PC-3 (cell line): ENCODE results near the gene CACHD1. TPM values are rescaled to one million over a fixed set of nuclear protein-coding genes. Genes with fewer than 3 reads are reported as not detected.

Experiments
- ATAC-seq: fragments of 200-7000 bp; cut with Tn5 transposase; 2 replicates; pipeline ENCODE4 v1.9.1; 2020; ENCODE audit warnings: mild to moderate bottlenecking, moderate library complexity
- BruUV-seq: library from RNA; stranded (reverse); fragments of 400-500 nt; replicated peaks from 2 replicates; lab custom pipeline; 2021; lab: Mats Ljungman, UMichigan
- CTCF ChIA-PET: fragments of 300-600 bp; sonication (Branson Sonifier 250); formaldehyde crosslinking; loops from one replicate; lab custom pipeline; 2022; ENCODE audit warnings: antibody characterized with exemption; lab: Charles Lee
- POLR2A ChIA-PET: fragments of 300-600 bp; sonication (Branson Sonifier 250); formaldehyde crosslinking; loops from one replicate; lab custom pipeline; 2022; ENCODE audit warnings: antibody characterized with exemption; ENCODE audit not compliant: unreplicated experiment; lab: Charles Lee
- DNase-seq: peaks from one replicate; pipeline ENCODE4 v3.0.0-alpha.2; 2015
- H2AFZ ChIP-seq: fragments of 300-600 bp; sonication (generic); 2 replicates; pipeline ENCODE4 v1.6.0; 2016; ENCODE audit warnings: antibody characterized with exemption, low read length
- H3F3A ChIP-seq: fragments of 300-600 bp; sonication (generic); one replicate; pipeline ENCODE4 v1.6.0; 2017; ENCODE audit warnings: antibody characterized with exemption, low read length, control low read depth, mild to moderate bottlenecking; ENCODE audit not compliant: unreplicated experiment
- H3K27ac ChIP-seq: fragments of 300-600 bp; sonication (generic); 2 replicates; pipeline ENCODE4 v1.5.1; 2016; ENCODE audit warnings: mild to moderate bottlenecking, low read length
- H3K27me3 ChIP-seq: fragments of 300-600 bp; sonication (generic); 2 replicates; pipeline ENCODE4 v1.6.1; 2016; ENCODE audit warnings: low read length, mixed read lengths
- H3K36me3 ChIP-seq: fragments of 300-600 bp; sonication (generic); 2 replicates; pipeline ENCODE4 v1.6.1; 2016; ENCODE audit warnings: low read depth, mixed run types, low read length, mixed read lengths
- H3K4me1 ChIP-seq: fragments of 300-600 bp; sonication (generic); 2 replicates; pipeline ENCODE4 v1.5.1; 2016; ENCODE audit warnings: low read length; ENCODE audit not compliant: insufficient read depth
- H3K4me2 ChIP-seq: fragments of 300-600 bp; sonication (generic); 2 replicates; pipeline ENCODE4 v1.6.0; 2016; ENCODE audit warnings: low read length
- H3K4me3 ChIP-seq: fragments of 300-600 bp; sonication (generic); 2 replicates; pipeline ENCODE4 v1.5.1; 2016; ENCODE audit warnings: mild to moderate bottlenecking, low read length, mixed read lengths
- H3K79me2 ChIP-seq: fragments of 300-600 bp; sonication (generic); 2 replicates; pipeline ENCODE4 v1.6.1; 2017; ENCODE audit warnings: low read length, mixed read lengths
- H3K9ac ChIP-seq: fragments of 300-600 bp; sonication (generic); 2 replicates; pipeline ENCODE4 v1.6.0; 2016; ENCODE audit warnings: mild to moderate bottlenecking, low read length
- H3K9me2 ChIP-seq: fragments of 300-600 bp; sonication (generic); replicated peaks from 2 replicates; pipeline ENCODE4 v1.6.1; 2016; ENCODE audit warnings: mixed run types, low read length, mixed read lengths
- H3K9me3 ChIP-seq: fragments of 300-600 bp; sonication (generic); 2 replicates; pipeline ENCODE4 v1.6.1; 2016; ENCODE audit warnings: low read length, mixed read lengths
- H4K20me1 ChIP-seq: fragments of 300-600 bp; sonication (generic); 2 replicates; pipeline ENCODE4 v1.6.1; 2016; ENCODE audit warnings: low read length, mixed read lengths
- EZH2 ChIP-seq: fragments of 300-600 bp; sonication (generic); IDR thresholded peaks from one replicate; pipeline ENCODE4 v1.6.1; 2017; ENCODE audit warnings: antibody characterized with exemption, mild to moderate bottlenecking, low read length; ENCODE audit not compliant: unreplicated experiment
- EZH2phosphoT487 ChIP-seq: fragments of 300-600 bp; sonication (generic); IDR thresholded peaks from 2 replicates; pipeline ENCODE4 v1.6.1; 2018; ENCODE audit warnings: mild to moderate bottlenecking, antibody characterized with exemption, low read length, borderline replicate concordance
- intact Hi-C: fragments of 100-400 bp; cut with micrococcal nuclease; formaldehyde crosslinking; loops from 2 replicates; pipeline ENCODE4 v1.9.0; 2023
- total RNA-seq: library from RNA; depleted of rRNA; stranded (reverse); fragments of >200 nt; gene quantifications from 2 replicates; pipeline ENCODE4 v1.2.3, GENCODE V29; 2014
- TF ChIP-seq, protein P1 (sequence below): fragments of 300-600 bp; sonication (generic); conservative IDR thresholded peaks from 2 replicates; pipeline ENCODE4 v1.5.1; 2017; ENCODE audit warnings: antibody characterized with exemption, low read depth, mild to moderate bottlenecking, low read length

CACHD1 gene
- total RNA-seq, 1 experiment from 2014 or later, result 6.6 TPM

DNA sequence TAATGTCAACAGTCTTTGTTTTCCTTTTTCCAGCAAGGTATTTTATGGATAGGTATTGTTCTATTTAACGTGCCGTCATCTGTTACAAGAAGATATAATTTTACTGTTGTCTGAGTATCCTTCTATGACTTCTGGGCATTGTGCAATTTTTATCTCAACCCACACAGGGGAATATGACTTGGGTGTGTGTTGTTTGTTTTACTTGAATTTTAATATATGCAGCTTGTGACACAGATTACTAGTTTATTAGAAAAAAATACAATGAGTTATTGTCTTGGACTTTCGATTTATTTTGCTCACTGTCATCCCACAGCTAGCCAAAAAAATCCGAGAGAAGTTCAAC lies 111.9 kb downstream of the CACHD1 start:
- H3K9me3 ChIP-seq, result no peaks in the 10 kb centered on the region
- no peak overlapping the region for H3K4me3 ChIP-seq
- intact Hi-C loops, result loop anchor here (5.0 kb wide), 2 partner anchors 110 to 315 kb away; partner anchors contain the start of gene CACHD1
- no peak for DNase-seq
- no TSS peak for BruUV-seq
- no peaks in the 10 kb centered on the region for H3K9me2 ChIP-seq
- H3K4me1 ChIP-seq, result no peaks in the 10 kb centered on the region
- H3F3A ChIP-seq, result no peaks in the 10 kb centered on the region
- H3K36me3 ChIP-seq, result no peaks in the 10 kb centered on the region
- no peak overlapping the region for H3K27ac ChIP-seq
- no peak overlapping the region for H2AFZ ChIP-seq
- no peaks in the 10 kb centered on the region for H4K20me1 ChIP-seq
- H3K79me2 ChIP-seq, result no peaks in the 10 kb centered on the region
- no peaks in the 10 kb centered on the region for H3K27me3 ChIP-seq
- H3K9ac ChIP-seq, result no peak overlapping the region
- no peak overlapping the region for H3K4me2 ChIP-seq
- TF ChIP-seq EZH2phosphoT487 (no peak), EZH2 (no peak)
- TF ChIP-seq, protein P1, sequence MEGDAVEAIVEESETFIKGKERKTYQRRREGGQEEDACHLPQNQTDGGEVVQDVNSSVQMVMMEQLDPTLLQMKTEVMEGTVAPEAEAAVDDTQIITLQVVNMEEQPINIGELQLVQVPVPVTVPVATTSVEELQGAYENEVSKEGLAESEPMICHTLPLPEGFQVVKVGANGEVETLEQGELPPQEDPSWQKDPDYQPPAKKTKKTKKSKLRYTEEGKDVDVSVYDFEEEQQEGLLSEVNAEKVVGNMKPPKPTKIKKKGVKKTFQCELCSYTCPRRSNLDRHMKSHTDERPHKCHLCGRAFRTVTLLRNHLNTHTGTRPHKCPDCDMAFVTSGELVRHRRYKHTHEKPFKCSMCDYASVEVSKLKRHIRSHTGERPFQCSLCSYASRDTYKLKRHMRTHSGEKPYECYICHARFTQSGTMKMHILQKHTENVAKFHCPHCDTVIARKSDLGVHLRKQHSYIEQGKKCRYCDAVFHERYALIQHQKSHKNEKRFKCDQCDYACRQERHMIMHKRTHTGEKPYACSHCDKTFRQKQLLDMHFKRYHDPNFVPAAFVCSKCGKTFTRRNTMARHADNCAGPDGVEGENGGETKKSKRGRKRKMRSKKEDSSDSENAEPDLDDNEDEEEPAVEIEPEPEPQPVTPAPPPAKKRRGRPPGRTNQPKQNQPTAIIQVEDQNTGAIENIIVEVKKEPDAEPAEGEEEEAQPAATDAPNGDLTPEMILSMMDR, result no peak
- ChIA-PET CTCF (no interaction called here), POLR2A (no interaction called here)
- ATAC-seq, result peak; percentile 35; the same call in 1 of the 2 replicates

DNA sequence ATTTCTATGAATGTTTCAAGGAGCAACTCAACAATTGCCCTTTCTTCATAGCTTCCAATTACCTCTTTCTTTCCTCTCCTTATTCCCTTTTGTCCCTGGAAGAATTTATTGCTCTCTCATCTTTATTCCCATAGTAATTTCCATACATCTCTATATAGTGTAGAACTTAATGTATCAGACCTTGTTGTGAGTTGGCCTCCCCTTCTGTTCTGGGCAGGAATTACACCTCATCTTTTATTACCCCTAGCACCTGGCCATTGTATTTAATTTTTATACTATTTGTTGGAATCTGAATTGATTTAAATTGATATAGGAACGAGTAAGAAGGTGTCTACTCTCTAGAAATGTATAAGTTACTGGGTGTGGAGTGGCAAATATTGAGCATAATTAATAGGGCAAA lies 114.5 kb downstream of the CACHD1 start:
- CTCF ChIA-PET, result no interaction called here
- POLR2A ChIA-PET, result interaction anchor here (0.5 kb wide), 1 partner anchor 1538 kb away, joined by 3 read pairs; no protein-coding TSS in a partner anchor
- Histone ChIP-seq H3K9me3 (no peaks in the 10 kb centered on the region), H3K36me3 (no peaks in the 10 kb centered on the region), H2AFZ (no peak overlapping the region), H3K9ac (no peak overlapping the region), H3K4me3 (no peak overlapping the region), H3K79me2 (no peaks in the 10 kb centered on the region), H3K27me3 (no peaks in the 10 kb centered on the region), H3K4me2 (no peak overlapping the region), H3F3A (no peaks in the 10 kb centered on the region), H3K9me2 (no peaks in the 10 kb centered on the region), H3K4me1 (no peaks in the 10 kb centered on the region), H3K27ac (no peak overlapping the region), H4K20me1 (no peaks in the 10 kb centered on the region)
- peak; percentile 39 for DNase-seq
- TF ChIP-seq, protein P1, result peak; percentile 73
- no peak for TF ChIP-seq EZH2phosphoT487
- no peak for ATAC-seq
- BruUV-seq, result no TSS peak
- intact Hi-C loops, result loop anchor here (5.0 kb wide), 2 partner anchors 112 to 317 kb away; partner anchors contain the start of gene CACHD1

DNA sequence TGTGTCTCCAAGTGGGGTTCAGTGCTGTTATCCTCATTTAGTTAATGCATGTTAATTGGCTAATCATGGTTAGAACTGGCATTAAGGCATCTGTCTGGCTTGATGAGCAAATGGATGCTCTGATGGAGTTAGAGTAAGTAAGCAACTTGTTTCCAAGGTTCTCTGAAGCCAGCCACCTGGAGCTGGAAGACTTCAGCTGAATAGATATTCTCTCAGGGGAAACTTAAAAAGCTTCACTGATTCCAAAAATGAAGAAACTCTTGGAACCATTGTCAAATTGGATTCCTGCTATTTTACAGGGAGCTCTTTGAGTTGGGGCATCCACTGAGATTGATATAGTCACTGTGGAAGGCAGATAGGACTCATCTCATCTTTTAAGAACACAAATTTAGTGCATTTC lies 118.9 kb downstream of the CACHD1 start:
- H3K9ac ChIP-seq, result no peak overlapping the region
- H3K9me2 ChIP-seq, result no peaks in the 10 kb centered on the region
- no peak overlapping the region for H2AFZ ChIP-seq
- H3K27ac ChIP-seq, result no peak overlapping the region
- ChIA-PET POLR2A (no interaction called here), CTCF (no interaction called here)
- no peak overlapping the region for H3K4me2 ChIP-seq
- no peak for DNase-seq
- no peaks in the 10 kb centered on the region for H3F3A ChIP-seq
- no peaks in the 10 kb centered on the region for H3K36me3 ChIP-seq
- no peaks in the 10 kb centered on the region for H3K4me1 ChIP-seq
- BruUV-seq, result no TSS peak
- H3K27me3 ChIP-seq, result no peaks in the 10 kb centered on the region
- H3K9me3 ChIP-seq, result no peaks in the 10 kb centered on the region
- intact Hi-C loops, result no loop called here
- TF ChIP-seq EZH2 (no peak), EZH2phosphoT487 (no peak)
- TF ChIP-seq, protein P1, result no peak
- H3K79me2 ChIP-seq, result no peaks in the 10 kb centered on the region
- ATAC-seq, result no peak
- no peaks in the 10 kb centered on the region for H4K20me1 ChIP-seq
- H3K4me3 ChIP-seq, result no peak overlapping the region
